ENCODE data around the gene GUCY2D. TPM values are rescaled to one million over a fixed set of nuclear protein-coding genes. Genes with fewer than 3 reads are reported as not detected.
"Not testable (repeated sequence)": the region's sequence is repeated elsewhere in the genome, so short reads cannot be mapped to it uniquely, and the experiment has no call there.

GUCY2D gene
- total RNA-seq, 4 donors from 2014 or later: 0.14 TPM; not detected in 3

- DNase-seq: peak; percentile 40 to 48
- no peak for TF ChIP-seq POLR2A (IDR thresholded peaks at IDR 0.05)
- TF ChIP-seq, protein P1, sequence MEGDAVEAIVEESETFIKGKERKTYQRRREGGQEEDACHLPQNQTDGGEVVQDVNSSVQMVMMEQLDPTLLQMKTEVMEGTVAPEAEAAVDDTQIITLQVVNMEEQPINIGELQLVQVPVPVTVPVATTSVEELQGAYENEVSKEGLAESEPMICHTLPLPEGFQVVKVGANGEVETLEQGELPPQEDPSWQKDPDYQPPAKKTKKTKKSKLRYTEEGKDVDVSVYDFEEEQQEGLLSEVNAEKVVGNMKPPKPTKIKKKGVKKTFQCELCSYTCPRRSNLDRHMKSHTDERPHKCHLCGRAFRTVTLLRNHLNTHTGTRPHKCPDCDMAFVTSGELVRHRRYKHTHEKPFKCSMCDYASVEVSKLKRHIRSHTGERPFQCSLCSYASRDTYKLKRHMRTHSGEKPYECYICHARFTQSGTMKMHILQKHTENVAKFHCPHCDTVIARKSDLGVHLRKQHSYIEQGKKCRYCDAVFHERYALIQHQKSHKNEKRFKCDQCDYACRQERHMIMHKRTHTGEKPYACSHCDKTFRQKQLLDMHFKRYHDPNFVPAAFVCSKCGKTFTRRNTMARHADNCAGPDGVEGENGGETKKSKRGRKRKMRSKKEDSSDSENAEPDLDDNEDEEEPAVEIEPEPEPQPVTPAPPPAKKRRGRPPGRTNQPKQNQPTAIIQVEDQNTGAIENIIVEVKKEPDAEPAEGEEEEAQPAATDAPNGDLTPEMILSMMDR (IDR thresholded peaks at IDR 0.05): peak; percentile 55 to 83 (median 74)
- Histone ChIP-seq H3K4me1 (no peaks in the 10 kb centered on the region), H3K27ac (no peak overlapping the region), H3K4me3 (no peak overlapping the region), H3K9me3 (no peaks in the 10 kb centered on the region), H3K36me3 (no peaks in the 10 kb centered on the region), H3K27me3 (peaks cover 9 to 48% of the 10 kb centered on the region in 2 donors)
- intact Hi-C loops (cut with DNase I; ENCODE audit: low total_unique reads): no loop called here
These were observed 57.9 kb downstream of the GUCY2D start for GRCh38 chr17:8060274-8060673.

- H3K4me1 ChIP-seq; DNase-seq; intact Hi-C loops (cut with DNase I; ENCODE audit: low total_unique reads); H3K36me3 ChIP-seq; H3K9me3 ChIP-seq; H3K27ac ChIP-seq; H3K4me3 ChIP-seq: not testable (repeated sequence)
- peaks cover 9 to 48% of the 10 kb centered on the region in 2 donors for H3K27me3 ChIP-seq
These were observed 59.4 kb downstream of the GUCY2D start for GRCh38 chr17:8061851-8062250.

- no peak for TF ChIP-seq POLR2A (IDR thresholded peaks at IDR 0.05)
- TF ChIP-seq, protein P1 (IDR thresholded peaks at IDR 0.05): no peak
- Histone ChIP-seq H3K27ac (no peak overlapping the region), H3K9me3 (no peaks in the 10 kb centered on the region), H3K27me3 (peaks cover 9 to 48% of the 10 kb centered on the region in 2 donors), H3K4me1 (no peaks in the 10 kb centered on the region), H3K36me3 (no peaks in the 10 kb centered on the region), H3K4me3 (no peak overlapping the region)
- no peak for DNase-seq
- intact Hi-C loops (cut with DNase I; ENCODE audit: low total_unique reads): no loop called here
These were observed 60.0 kb downstream of the GUCY2D start for GRCh38 chr17:8062435-8062806.

DNA sequence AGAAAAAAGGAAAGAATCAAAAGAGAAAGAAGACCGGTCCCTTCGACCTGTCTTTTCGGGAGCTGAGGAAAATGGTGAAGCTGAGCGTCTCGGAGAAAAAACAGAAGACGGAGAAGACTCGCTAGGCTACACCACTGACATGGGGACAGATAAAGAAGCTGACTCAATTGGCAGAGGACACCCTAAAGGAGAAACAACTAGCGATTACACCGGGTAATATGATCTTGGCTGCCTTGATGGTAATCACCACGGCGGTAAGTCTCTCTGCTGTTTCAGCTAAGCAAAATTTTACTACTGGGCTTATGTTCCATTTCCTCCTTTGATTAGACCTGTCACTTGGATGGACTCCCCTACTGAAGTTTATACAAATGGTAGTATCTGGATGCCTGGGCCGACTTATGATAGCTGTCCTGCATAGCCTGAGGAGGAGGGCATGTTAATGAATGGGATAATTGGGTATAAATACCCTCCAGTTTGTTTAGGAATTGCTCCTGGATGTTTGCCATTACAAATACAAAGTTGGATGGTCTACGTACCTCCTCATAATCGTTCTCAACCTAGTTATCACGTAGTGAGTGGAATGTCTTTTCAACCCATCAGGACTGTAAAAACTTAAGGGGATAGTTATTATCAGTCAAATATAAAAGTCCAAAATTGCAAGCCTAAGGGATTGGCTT lies 60.5 kb downstream of the GUCY2D start:
- no peaks in the 10 kb centered on the region for H3K9me3 ChIP-seq
- no peaks in the 10 kb centered on the region for H3K36me3 ChIP-seq
- DNase-seq: no peak
- H3K27me3 ChIP-seq: peaks cover 9 to 48% of the 10 kb centered on the region in 2 donors
- TF ChIP-seq POLR2A (IDR thresholded peaks at IDR 0.05): no peak
- TF ChIP-seq, protein P1 (IDR thresholded peaks at IDR 0.05): no peak
- no peak overlapping the region for H3K4me3 ChIP-seq
- no peak overlapping the region for H3K27ac ChIP-seq
- intact Hi-C loops (cut with DNase I; ENCODE audit: low total_unique reads): no loop called here
- H3K4me1 ChIP-seq: no peaks in the 10 kb centered on the region

GRCh38 chr17:8063761-8064534 lies 61.5 kb downstream of the GUCY2D start:
- TF ChIP-seq POLR2A (IDR thresholded peaks at IDR 0.05): no peak
- TF ChIP-seq, protein P1 (IDR thresholded peaks at IDR 0.05): no peak
- no peak for DNase-seq
- Histone ChIP-seq H3K36me3 (no peaks in the 10 kb centered on the region), H3K4me3 (no peak overlapping the region), H3K27me3 (peaks cover 9 to 43% of the 10 kb centered on the region in 2 donors), H3K4me1 (no peaks in the 10 kb centered on the region), H3K27ac (no peak overlapping the region), H3K9me3 (no peaks in the 10 kb centered on the region)
- intact Hi-C loops (cut with DNase I; ENCODE audit: low total_unique reads): no loop called here
